ENCODE data around the gene CNN2. TPM values are rescaled to one million over a fixed set of nuclear protein-coding genes. Genes with fewer than 3 reads are reported as not detected.

Gene CNN2
- polyA plus RNA-seq, 1 donor from 2014 or later, result 42.8 TPM

- no peak overlapping the region for H3K27ac ChIP-seq (ENCODE audit: low read length)
- no peak overlapping the region for H3K9ac ChIP-seq (ENCODE audit: low read length)
- no peaks in the 10 kb centered on the region for H3K9me3 ChIP-seq (ENCODE audit: low read length)
- no peak overlapping the region for H2AFZ ChIP-seq (ENCODE audit: low read depth, low read length)
- H3K4me3 ChIP-seq (ENCODE audit: low read length), result no peak overlapping the region
- no peaks in the 10 kb centered on the region for H3K36me3 ChIP-seq (ENCODE audit: insufficient read depth, low read length)
- no peaks in the 10 kb centered on the region for H4K20me1 ChIP-seq (ENCODE audit: insufficient read depth)
- no peaks in the 10 kb centered on the region for H3K79me2 ChIP-seq (replicated peaks; ENCODE audit: insufficient read depth, low read length)
- TF ChIP-seq RAD21 (conservative IDR thresholded peaks at IDR 0.05) (no peak), POLR2AphosphoS5 (IDR thresholded peaks at IDR 0.05) (no peak), REST (IDR thresholded peaks at IDR 0.05; ENCODE audit: borderline replicate concordance) (no peak), CTCF (IDR thresholded peaks at IDR 0.05; ENCODE audit: poor library complexity, severe bottlenecking) (no peak), EP300 (conservative IDR thresholded peaks at IDR 0.05; ENCODE audit: poor library complexity, severe bottlenecking) (no peak), EZH2 (IDR thresholded peaks at IDR 0.05; ENCODE audit: borderline replicate concordance, insufficient read depth, low read length, poor library complexity, severe bottlenecking) (no peak)
- no peak overlapping the region for H3K4me2 ChIP-seq (ENCODE audit: low read length)
- no peaks in the 10 kb centered on the region for H3K27me3 ChIP-seq (ENCODE audit: insufficient read depth, low read depth, low read length)
- no peaks in the 10 kb centered on the region for H3F3A ChIP-seq (ENCODE audit: insufficient read depth, low read length, poor library complexity, severe bottlenecking)
- no peaks in the 10 kb centered on the region for H3K9me2 ChIP-seq (ENCODE audit: insufficient read depth, low read length)
Observed at GRCh38 chr19:1079566-1080111, 53.2 kb downstream of the CNN2 start.

- H4K20me1 ChIP-seq (ENCODE audit: insufficient read depth), result no peaks in the 10 kb centered on the region
- no peak overlapping the region for H3K4me2 ChIP-seq (ENCODE audit: low read length)
- H3K4me3 ChIP-seq (ENCODE audit: low read length), result no peak overlapping the region
- TF ChIP-seq CTCF (IDR thresholded peaks at IDR 0.05; ENCODE audit: poor library complexity, severe bottlenecking), result no peak
- no peak for TF ChIP-seq RAD21 (conservative IDR thresholded peaks at IDR 0.05)
- no peak for TF ChIP-seq POLR2AphosphoS5 (IDR thresholded peaks at IDR 0.05)
- no peak for TF ChIP-seq TAF1 (IDR thresholded peaks at IDR 0.05; ENCODE audit: low read depth)
- no peak for TF ChIP-seq REST (IDR thresholded peaks at IDR 0.05; ENCODE audit: borderline replicate concordance)
- no peak for TF ChIP-seq MXI1 (conservative IDR thresholded peaks at IDR 0.05; ENCODE audit: poor library complexity, severe bottlenecking)
- TF ChIP-seq SMC3 (conservative IDR thresholded peaks at IDR 0.05; ENCODE audit: poor library complexity), result no peak
- TF ChIP-seq EZH2 (IDR thresholded peaks at IDR 0.05; ENCODE audit: borderline replicate concordance, insufficient read depth, low read length, poor library complexity, severe bottlenecking), result no peak
- TF ChIP-seq EP300 (conservative IDR thresholded peaks at IDR 0.05; ENCODE audit: poor library complexity, severe bottlenecking), result no peak
- H2AFZ ChIP-seq (ENCODE audit: low read depth, low read length), result no peak overlapping the region
- H3K79me2 ChIP-seq (replicated peaks; ENCODE audit: insufficient read depth, low read length), result no peaks in the 10 kb centered on the region
- no peaks in the 10 kb centered on the region for H3K36me3 ChIP-seq (ENCODE audit: insufficient read depth, low read length)
- no peaks in the 10 kb centered on the region for H3K9me2 ChIP-seq (ENCODE audit: insufficient read depth, low read length)
- H3K27ac ChIP-seq (ENCODE audit: low read length), result no peak overlapping the region
- H3K9ac ChIP-seq (ENCODE audit: low read length), result no peak overlapping the region
- no peaks in the 10 kb centered on the region for H3K27me3 ChIP-seq (ENCODE audit: insufficient read depth, low read depth, low read length)
- H3F3A ChIP-seq (ENCODE audit: insufficient read depth, low read length, poor library complexity, severe bottlenecking), result no peaks in the 10 kb centered on the region
- H3K9me3 ChIP-seq (ENCODE audit: low read length), result no peaks in the 10 kb centered on the region
Observed at GRCh38 chr19:1080360-1081161, 54.2 kb downstream of the CNN2 start.

Data from neural cell (in vitro differentiated cells).